ENCODE results near the gene PDSS2.
"Not testable (repeated sequence)": the region's sequence is repeated elsewhere in the genome, so short reads cannot be mapped to it uniquely, and the experiment has no call there.

Gene PDSS2

GRCh38 chr6:107308677-107309076 lies 150.7 kb downstream of the PDSS2 start:
- Histone ChIP-seq H3K4me2 (ENCODE audit: low read depth, low read length, poor library complexity, severe bottlenecking) (no peak overlapping the region), H3K79me2 (ENCODE audit: insufficient read depth, low read length) (no peaks in the 10 kb centered on the region), H2AFZ (ENCODE audit: low read length) (no peak overlapping the region), H3K9me3 (ENCODE audit: insufficient read depth, low read depth, low read length) (no peaks in the 10 kb centered on the region), H3K36me3 (ENCODE audit: insufficient read depth, low read length) (no peaks in the 10 kb centered on the region), H3F3A (ENCODE audit: low read depth) (no peaks in the 10 kb centered on the region), H3K4me3 (ENCODE audit: low read length, poor library complexity, severe bottlenecking) (no peak overlapping the region), H3K9ac (ENCODE audit: low read depth, low read length, poor library complexity, severe bottlenecking) (no peak overlapping the region), H3K27me3 (ENCODE audit: insufficient read depth, low read length, poor library complexity, severe bottlenecking) (no peaks in the 10 kb centered on the region), H4K20me1 (ENCODE audit: insufficient read depth, low read length, poor library complexity, severe bottlenecking) (no peaks in the 10 kb centered on the region), H3K4me1 (ENCODE audit: insufficient read depth, low read length, poor library complexity, severe bottlenecking) (no peaks in the 10 kb centered on the region), H3K9me2 (replicated peaks; ENCODE audit: low read depth, low read length) (no peaks in the 10 kb centered on the region)
- TF ChIP-seq EZH2phosphoT487 (IDR thresholded peaks at IDR 0.05; ENCODE audit: borderline replicate concordance): no peak
- TF ChIP-seq, protein P1, sequence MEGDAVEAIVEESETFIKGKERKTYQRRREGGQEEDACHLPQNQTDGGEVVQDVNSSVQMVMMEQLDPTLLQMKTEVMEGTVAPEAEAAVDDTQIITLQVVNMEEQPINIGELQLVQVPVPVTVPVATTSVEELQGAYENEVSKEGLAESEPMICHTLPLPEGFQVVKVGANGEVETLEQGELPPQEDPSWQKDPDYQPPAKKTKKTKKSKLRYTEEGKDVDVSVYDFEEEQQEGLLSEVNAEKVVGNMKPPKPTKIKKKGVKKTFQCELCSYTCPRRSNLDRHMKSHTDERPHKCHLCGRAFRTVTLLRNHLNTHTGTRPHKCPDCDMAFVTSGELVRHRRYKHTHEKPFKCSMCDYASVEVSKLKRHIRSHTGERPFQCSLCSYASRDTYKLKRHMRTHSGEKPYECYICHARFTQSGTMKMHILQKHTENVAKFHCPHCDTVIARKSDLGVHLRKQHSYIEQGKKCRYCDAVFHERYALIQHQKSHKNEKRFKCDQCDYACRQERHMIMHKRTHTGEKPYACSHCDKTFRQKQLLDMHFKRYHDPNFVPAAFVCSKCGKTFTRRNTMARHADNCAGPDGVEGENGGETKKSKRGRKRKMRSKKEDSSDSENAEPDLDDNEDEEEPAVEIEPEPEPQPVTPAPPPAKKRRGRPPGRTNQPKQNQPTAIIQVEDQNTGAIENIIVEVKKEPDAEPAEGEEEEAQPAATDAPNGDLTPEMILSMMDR (conservative IDR thresholded peaks at IDR 0.05; ENCODE audit: low read length): no peak

- not testable (repeated sequence) for H3F3A ChIP-seq (ENCODE audit: low read depth)
These were observed 153.4 kb downstream of the PDSS2 start for GRCh38 chr6:107305994-107306393.

GRCh38 chr6:107305391-107305790 lies 154.0 kb downstream of the PDSS2 start:
- H3F3A ChIP-seq (ENCODE audit: low read depth): no peaks in the 10 kb centered on the region
- H3K9ac ChIP-seq (ENCODE audit: low read depth, low read length, poor library complexity, severe bottlenecking): no peak overlapping the region
- H2AFZ ChIP-seq (ENCODE audit: low read length): no peak overlapping the region
- H3K27me3 ChIP-seq (ENCODE audit: insufficient read depth, low read length, poor library complexity, severe bottlenecking): no peaks in the 10 kb centered on the region
- no peaks in the 10 kb centered on the region for H3K79me2 ChIP-seq (ENCODE audit: insufficient read depth, low read length)
- no peaks in the 10 kb centered on the region for H3K36me3 ChIP-seq (ENCODE audit: insufficient read depth, low read length)
- H3K4me3 ChIP-seq (ENCODE audit: low read length, poor library complexity, severe bottlenecking): no peak overlapping the region
- H4K20me1 ChIP-seq (ENCODE audit: insufficient read depth, low read length, poor library complexity, severe bottlenecking): no peaks in the 10 kb centered on the region
- H3K9me2 ChIP-seq (replicated peaks; ENCODE audit: low read depth, low read length): no peaks in the 10 kb centered on the region
- no peaks in the 10 kb centered on the region for H3K9me3 ChIP-seq (ENCODE audit: insufficient read depth, low read depth, low read length)
- no peak overlapping the region for H3K4me2 ChIP-seq (ENCODE audit: low read depth, low read length, poor library complexity, severe bottlenecking)
- no peaks in the 10 kb centered on the region for H3K4me1 ChIP-seq (ENCODE audit: insufficient read depth, low read length, poor library complexity, severe bottlenecking)
- TF ChIP-seq EZH2phosphoT487 (IDR thresholded peaks at IDR 0.05; ENCODE audit: borderline replicate concordance): no peak
- TF ChIP-seq, protein P1 (conservative IDR thresholded peaks at IDR 0.05; ENCODE audit: low read length): no peak

More at GRCh38 chr6:107305994-107306393, 153.4 kb downstream of the PDSS2 start:
- not testable (repeated sequence) for H3K27me3 ChIP-seq (ENCODE audit: insufficient read depth, low read length, poor library complexity, severe bottlenecking); H4K20me1 ChIP-seq (ENCODE audit: insufficient read depth, low read length, poor library complexity, severe bottlenecking); H3K4me3 ChIP-seq (ENCODE audit: low read length, poor library complexity, severe bottlenecking); H3K4me1 ChIP-seq (ENCODE audit: insufficient read depth, low read length, poor library complexity, severe bottlenecking); H3K9ac ChIP-seq (ENCODE audit: low read depth, low read length, poor library complexity, severe bottlenecking); H3K9me3 ChIP-seq (ENCODE audit: insufficient read depth, low read depth, low read length); H3K9me2 ChIP-seq (replicated peaks; ENCODE audit: low read depth, low read length); H3K79me2 ChIP-seq (ENCODE audit: insufficient read depth, low read length); H3K4me2 ChIP-seq (ENCODE audit: low read depth, low read length, poor library complexity, severe bottlenecking); H3K36me3 ChIP-seq (ENCODE audit: insufficient read depth, low read length); H2AFZ ChIP-seq (ENCODE audit: low read length)

- TF ChIP-seq, protein P1 (conservative IDR thresholded peaks at IDR 0.05; ENCODE audit: low read length): no peak
- TF ChIP-seq EZH2phosphoT487 (IDR thresholded peaks at IDR 0.05; ENCODE audit: borderline replicate concordance): no peak
- Histone ChIP-seq H3K4me1 (ENCODE audit: insufficient read depth, low read length, poor library complexity, severe bottlenecking) (no peaks in the 10 kb centered on the region), H3F3A (ENCODE audit: low read depth) (no peaks in the 10 kb centered on the region), H3K9ac (ENCODE audit: low read depth, low read length, poor library complexity, severe bottlenecking) (no peak overlapping the region), H3K4me3 (ENCODE audit: low read length, poor library complexity, severe bottlenecking) (no peak overlapping the region), H3K9me2 (replicated peaks; ENCODE audit: low read depth, low read length) (no peaks in the 10 kb centered on the region), H4K20me1 (ENCODE audit: insufficient read depth, low read length, poor library complexity, severe bottlenecking) (no peaks in the 10 kb centered on the region), H2AFZ (ENCODE audit: low read length) (no peak overlapping the region), H3K79me2 (ENCODE audit: insufficient read depth, low read length) (no peaks in the 10 kb centered on the region), H3K4me2 (ENCODE audit: low read depth, low read length, poor library complexity, severe bottlenecking) (no peak overlapping the region), H3K36me3 (ENCODE audit: insufficient read depth, low read length) (no peaks in the 10 kb centered on the region), H3K27me3 (ENCODE audit: insufficient read depth, low read length, poor library complexity, severe bottlenecking) (no peaks in the 10 kb centered on the region), H3K9me3 (ENCODE audit: insufficient read depth, low read depth, low read length) (no peaks in the 10 kb centered on the region)
These were observed 154.8 kb downstream of the PDSS2 start for GRCh38 chr6:107304421-107305025.
